Stimulated activated CD8-positive, alpha-beta memory T cell treated with anti-CD3 and anti-CD28 coated beads, Interleukin-15, amount 100 ng/mL, for 4 hours (primary cell): ENCODE results near the gene ANAPC2.
"Not testable (repeated sequence)": the region's sequence is repeated elsewhere in the genome, so short reads cannot be mapped to it uniquely, and the experiment has no call there.

Source experiments
- DNase-seq, 2 donors: peaks; one replicate each; pipeline ENCODE4 v3.0.0-alpha.2; 2020; ENCODE audit warnings: low read depth in 2 of 2

Gene ANAPC2

GRCh38 chr9:137145731-137146526 lies 42.4 kb downstream of the ANAPC2 start:
- no peak for DNase-seq

GRCh38 chr9:137143459-137143858 lies 44.9 kb downstream of the ANAPC2 start:
- DNase-seq, result no peak

- no peak for DNase-seq
Observed at GRCh38 chr9:137141976-137142936, 46.1 kb downstream of the ANAPC2 start.

- DNase-seq, result no peak
Observed at GRCh38 chr9:137141050-137141810, 47.1 kb downstream of the ANAPC2 start.

GRCh38 chr9:137140151-137141012 lies 48.0 kb downstream of the ANAPC2 start:
- DNase-seq, result no peak

- DNase-seq, result no peak
Observed at GRCh38 chr9:137139468-137140150, 48.8 kb downstream of the ANAPC2 start.

- DNase-seq, result no peak
Observed at GRCh38 chr9:137138722-137139467, 49.5 kb downstream of the ANAPC2 start, which contains the start of gene GRIN1. Gene GRIN1, plus strand, starts transcription at chr9:137139154. Its CDS starts 333 bp downstream, at chr9:137139487.

GRCh38 chr9:137138058-137138721 lies 50.2 kb downstream of the ANAPC2 start:
- no peak for DNase-seq

- no peak for DNase-seq
Observed at GRCh38 chr9:137136881-137137607, 51.3 kb downstream of the ANAPC2 start.

- DNase-seq, result no peak
Observed at GRCh38 chr9:137136261-137136880, 52.0 kb downstream of the ANAPC2 start.

- not testable (repeated sequence) for DNase-seq
Observed at GRCh38 chr9:137135154-137135553, 53.2 kb downstream of the ANAPC2 start.

- DNase-seq, result no peak
Observed at GRCh38 chr9:137134191-137134590, 54.2 kb downstream of the ANAPC2 start.

GRCh38 chr9:137130176-137130755 lies 58.1 kb downstream of the ANAPC2 start:
- DNase-seq, result no peak

- peak; percentile 80 to 82 for DNase-seq
Observed at GRCh38 chr9:137129456-137130175, 58.7 kb downstream of the ANAPC2 start.

GRCh38 chr9:137128862-137129455 lies 59.4 kb downstream of the ANAPC2 start:
- DNase-seq, result no peak

GRCh38 chr9:137128158-137128861 lies 60.0 kb downstream of the ANAPC2 start:
- DNase-seq, result no peak
